Measurements from ENCODE around the gene NFE2L1. TPM values are rescaled to one million over a fixed set of nuclear protein-coding genes. Genes with fewer than 3 reads are reported as not detected.

Gene NFE2L1
- polyA plus RNA-seq, 1 experiment: 251 TPM

GRCh38 chr17:48095611-48096010 is 47.5 kb downstream of the NFE2L1 start:
- Histone ChIP-seq H3K9me3 (ENCODE audit: control insufficient read depth, insufficient read depth, low read length) (no peaks in the 10 kb centered on the region), H3K27me3 (ENCODE audit: control insufficient read depth, insufficient read depth, low read length) (no peaks in the 10 kb centered on the region), H3K4me3 (ENCODE audit: low read depth, low read length) (no peak overlapping the region), H3K27ac (ENCODE audit: low read depth, low read length) (no peak overlapping the region)
- ChIA-PET CTCF (interaction anchor here (1.5 to 2.8 kb wide), 2 partner anchors 10 to 70 kb away, joined by 3 to 15 read pairs; no protein-coding TSS in a partner anchor), POLR2A (no interaction called here)
- no peak for TF ChIP-seq CTCF (IDR thresholded peaks at IDR 0.05; ENCODE audit: low read depth, low read length)
- DNase-seq (ENCODE audit: low read depth, low spot score): no peak

- POLR2A ChIA-PET: interaction anchor here (0.5 to 2.2 kb wide), 6 partner anchors 19 to 129 kb away, joined by 3 to 11 read pairs (median 6); partner anchors contain the start of genes CDK5RAP3 and NFE2L1
- CTCF ChIA-PET: interaction anchor here (0.5 to 3.7 kb wide), 5 partner anchors 17 to 153 kb away, joined by 3 to 18 read pairs (median 4); no protein-coding TSS in a partner anchor
Observed at GRCh38 chr17:48100160-48100559, 52.0 kb downstream of the NFE2L1 start.

GRCh38 chr17:48100591-48101011 is 52.4 kb downstream of the NFE2L1 start:
- CTCF ChIA-PET: interaction anchor here (0.5 to 3.7 kb wide), 5 partner anchors 18 to 154 kb away, joined by 3 to 18 read pairs (median 4); no protein-coding TSS in a partner anchor
- H3K27me3 ChIP-seq (ENCODE audit: control insufficient read depth, insufficient read depth, low read length): no peaks in the 10 kb centered on the region
- peaks cover 4% of the 10 kb centered on the region for H3K9me3 ChIP-seq (ENCODE audit: control insufficient read depth, insufficient read depth, low read length)
- POLR2A ChIA-PET: interaction anchor here (0.5 to 2.2 kb wide), 10 partner anchors 9 to 130 kb away, joined by 3 to 11 read pairs (median 5); partner anchors contain the start of genes CDK5RAP3 and NFE2L1
- H3K4me3 ChIP-seq (ENCODE audit: low read depth, low read length): peak overlapping the region; percentile 95
- DNase-seq (ENCODE audit: low read depth, low spot score): peak; percentile 13
- H3K27ac ChIP-seq (ENCODE audit: low read depth, low read length): peak overlapping the region; percentile 86
- TF ChIP-seq CTCF (IDR thresholded peaks at IDR 0.05; ENCODE audit: low read depth, low read length): no peak

More at GRCh38 chr17:48100160-48100559, 52.0 kb downstream of the NFE2L1 start:
- peak overlapping the region; percentile 95 for H3K4me3 ChIP-seq (ENCODE audit: low read depth, low read length)
- peak overlapping the region; percentile 86 for H3K27ac ChIP-seq (ENCODE audit: low read depth, low read length)
- H3K27me3 ChIP-seq (ENCODE audit: control insufficient read depth, insufficient read depth, low read length): no peaks in the 10 kb centered on the region
- no peak for TF ChIP-seq CTCF (IDR thresholded peaks at IDR 0.05; ENCODE audit: low read depth, low read length)
- H3K9me3 ChIP-seq (ENCODE audit: control insufficient read depth, insufficient read depth, low read length): peaks cover 4% of the 10 kb centered on the region
- DNase-seq (ENCODE audit: low read depth, low spot score): peak; percentile 3

- Histone ChIP-seq H3K27ac (ENCODE audit: low read depth, low read length) (peak within 1 kb of the TSS; percentile 86), H3K9me3 (ENCODE audit: control insufficient read depth, insufficient read depth, low read length) (peaks cover 4% of the 10 kb centered on the region), H3K4me3 (ENCODE audit: low read depth, low read length) (peak within 1 kb of the TSS; percentile 95), H3K27me3 (ENCODE audit: control insufficient read depth, insufficient read depth, low read length) (no peaks in the 10 kb centered on the region)
- POLR2A ChIA-PET: interaction anchor here (0.6 to 2.2 kb wide), 9 partner anchors 9 to 751 kb away, joined by 3 to 11 read pairs (median 5); partner anchors contain the start of genes CDK5RAP3 and NFE2L1
- TF ChIP-seq CTCF (IDR thresholded peaks at IDR 0.05; ENCODE audit: low read depth, low read length): no peak
- DNase-seq (ENCODE audit: low read depth, low spot score): peak; percentile 84
- CTCF ChIA-PET: interaction anchor here (0.6 to 3.7 kb wide), 3 partner anchors 13 to 75 kb away, joined by 5 to 18 read pairs (median 15); no protein-coding TSS in a partner anchor
Observed at GRCh38 chr17:48101012-48101720, 53.0 kb downstream of the NFE2L1 start, which contains the start of gene CBX1. CBX1 (minus strand) TSS chr17:48101478; CDS start chr17:48077004, 24,474 bp downstream.

Data from AG04450 (cell line).